ENCODE data around the gene SCCPDH.
"Not testable (repeated sequence)": the region's sequence is repeated elsewhere in the genome, so short reads cannot be mapped to it uniquely, and the experiment has no call there.

The SCCPDH gene

GRCh38 chr1:246724016-246724730 is at the start of gene SCCPDH:
Gene SCCPDH (plus strand): TSS chr1:246724409. CDS start chr1:246724423, 14 bp downstream.
- DNase-seq (ENCODE audit: low spot score) = peak; percentile 85

- no peak for DNase-seq (ENCODE audit: low spot score)
These were observed 46.4 kb upstream of the SCCPDH start for GRCh38 chr1:246677842-246678241.

- no peak for DNase-seq (ENCODE audit: low spot score)
These were observed 45.1 kb upstream of the SCCPDH start for GRCh38 chr1:246678816-246679793.

GRCh38 chr1:246679794-246680177 is 44.4 kb upstream of the SCCPDH start:
- no peak for DNase-seq (ENCODE audit: low spot score)

GRCh38 chr1:246680190-246680589 is 44.0 kb upstream of the SCCPDH start:
- no peak for DNase-seq (ENCODE audit: low spot score)

GRCh38 chr1:246680696-246681130 is 43.5 kb upstream of the SCCPDH start:
- no peak for DNase-seq (ENCODE audit: low spot score)

- DNase-seq (ENCODE audit: low spot score) = no peak
These were observed 42.0 kb upstream of the SCCPDH start for GRCh38 chr1:246681900-246682895.

GRCh38 chr1:246683521-246683920 is 40.7 kb upstream of the SCCPDH start:
- no peak for DNase-seq (ENCODE audit: low spot score)

GRCh38 chr1:246687002-246687401 is 37.2 kb upstream of the SCCPDH start:
- peak; percentile 59 for DNase-seq (ENCODE audit: low spot score)

GRCh38 chr1:246689409-246690008 is 34.7 kb upstream of the SCCPDH start:
- DNase-seq (ENCODE audit: low spot score) = peak; percentile 63

- no peak for DNase-seq (ENCODE audit: low spot score)
These were observed 34.1 kb upstream of the SCCPDH start for GRCh38 chr1:246690100-246690499.

GRCh38 chr1:246691622-246692495 is 32.4 kb upstream of the SCCPDH start:
- no peak for DNase-seq (ENCODE audit: low spot score)

GRCh38 chr1:246694213-246694895 is 29.9 kb upstream of the SCCPDH start:
- not testable (repeated sequence) for DNase-seq (ENCODE audit: low spot score)

GRCh38 chr1:246695136-246695535 is 29.1 kb upstream of the SCCPDH start:
- DNase-seq (ENCODE audit: low spot score) = no peak

- DNase-seq (ENCODE audit: low spot score) = no peak
These were observed 28.5 kb upstream of the SCCPDH start for GRCh38 chr1:246695666-246696065.

- DNase-seq (ENCODE audit: low spot score) = no peak
These were observed 25.6 kb upstream of the SCCPDH start for GRCh38 chr1:246698466-246699094.

- DNase-seq (ENCODE audit: low spot score) = peak; percentile 78
These were observed 25.0 kb upstream of the SCCPDH start for GRCh38 chr1:246699095-246699735.

- DNase-seq (ENCODE audit: low spot score) = no peak
These were observed 20.6 kb upstream of the SCCPDH start for GRCh38 chr1:246703581-246703980.

GRCh38 chr1:246705368-246705767 is 18.8 kb upstream of the SCCPDH start:
- no peak for DNase-seq (ENCODE audit: low spot score)
